ENCODE data around the gene DNAJC4. TPM values are rescaled to one million over a fixed set of nuclear protein-coding genes. Genes with fewer than 3 reads are reported as not detected.
A peak's percentile ranks its signal among the peaks of the same experiment; 100 is the strongest.

DNAJC4 gene
- total RNA-seq, 6 experiments from 2014 or later, result 21.7 to 29.5 (median 23.2) TPM

GRCh38 chr11:64278576-64279190 is 48.3 kb downstream of the DNAJC4 start:
- no peak for TF ChIP-seq CTCF (IDR thresholded peaks at IDR 0.05)
- H3K36me3 Mint-ChIP-seq (ENCODE audit: low read depth), result peaks cover 13% of the 10 kb centered on the region
- no peak overlapping the region for H3K27ac Mint-ChIP-seq
- H3K4me3 Mint-ChIP-seq, result no peak overlapping the region
- DNase-seq, result no peak
- no peaks in the 10 kb centered on the region for H3K9me3 Mint-ChIP-seq
- peaks cover 14% of the 10 kb centered on the region for H3K4me1 Mint-ChIP-seq (ENCODE audit: low read depth)
- H3K27me3 Mint-ChIP-seq (ENCODE audit: insufficient read depth), result peaks cover 5% of the 10 kb centered on the region

- peaks cover 23% of the 10 kb centered on the region for H3K4me1 Mint-ChIP-seq (ENCODE audit: low read depth)
- no peak overlapping the region for H3K4me3 Mint-ChIP-seq
- no peaks in the 10 kb centered on the region for H3K9me3 Mint-ChIP-seq
- H3K27ac Mint-ChIP-seq, result no peak overlapping the region
- peaks cover 13% of the 10 kb centered on the region for H3K36me3 Mint-ChIP-seq (ENCODE audit: low read depth)
- H3K27me3 Mint-ChIP-seq (ENCODE audit: insufficient read depth), result peaks cover 5% of the 10 kb centered on the region
- no peak for DNase-seq
- no peak for TF ChIP-seq CTCF (IDR thresholded peaks at IDR 0.05)
These were observed 51.8 kb downstream of the DNAJC4 start for GRCh38 chr11:64281957-64282770.

GRCh38 chr11:64283092-64283491 is 52.7 kb downstream of the DNAJC4 start:
- Mint-ChIP-seq H3K4me3 (peak overlapping the region; percentile 88), H3K27me3 (ENCODE audit: insufficient read depth) (peaks cover 5% of the 10 kb centered on the region), H3K4me1 (ENCODE audit: low read depth) (peaks cover 23% of the 10 kb centered on the region), H3K9me3 (no peaks in the 10 kb centered on the region), H3K36me3 (ENCODE audit: low read depth) (peaks cover 13% of the 10 kb centered on the region), H3K27ac (no peak overlapping the region; the same call in 1 of the 2 replicates)
- no peak for TF ChIP-seq CTCF (IDR thresholded peaks at IDR 0.05)
- DNase-seq, result no peak

Other genes starting within 250 kb of the DNAJC4 start
- gene OTUB1, start 244.1 kb upstream of the DNAJC4 start, total RNA-seq (2021; fragmentation: NEBNext Ultra II Directional; extraction: Animal tissue kit (Norgen Biotek cat#: 25700)), result 10 to 100 TPM; 84.4 to 98.2 (median 90.9) TPM
- gene FLRT1, start 194.6 kb upstream of the DNAJC4 start, total RNA-seq (2021; fragmentation: NEBNext Ultra II Directional; extraction: Animal tissue kit (Norgen Biotek cat#: 25700)), result under 1 TPM in 5 of 6 experiments, not detected in 1; 0.07 to 0.38 (median 0.30) TPM
- 10 to 100 TPM; 11.8 to 17.0 (median 13.1) TPM for gene MACROD1, start 64.4 kb upstream of the DNAJC4 start, total RNA-seq (2021; fragmentation: NEBNext Ultra II Directional; extraction: Animal tissue kit (Norgen Biotek cat#: 25700))
- gene STIP1, start 44.4 kb upstream of the DNAJC4 start, total RNA-seq (2021; fragmentation: NEBNext Ultra II Directional; extraction: Animal tissue kit (Norgen Biotek cat#: 25700)), result 100 to 1,000 TPM; 203 to 259 (median 210) TPM
- 1 to 10 TPM; 1.2 to 2.8 (median 1.7) TPM for gene FERMT3, start 23.8 kb upstream of the DNAJC4 start, total RNA-seq (2021; fragmentation: NEBNext Ultra II Directional; extraction: Animal tissue kit (Norgen Biotek cat#: 25700))
- gene TRPT1, start 4.4 kb upstream of the DNAJC4 start, total RNA-seq (2021; fragmentation: NEBNext Ultra II Directional; extraction: Animal tissue kit (Norgen Biotek cat#: 25700)), result 10 to 100 TPM; 32.6 to 41.1 (median 39.7) TPM
- gene NUDT22, start 4.3 kb upstream of the DNAJC4 start, total RNA-seq (2021; fragmentation: NEBNext Ultra II Directional; extraction: Animal tissue kit (Norgen Biotek cat#: 25700)), result 10 to 100 TPM; 46.6 to 57.7 (median 53.7) TPM
- 10 to 100 TPM; 65.1 to 80.6 (median 71.2) TPM for gene VEGFB, start 4.0 kb downstream of the DNAJC4 start, total RNA-seq (2021; fragmentation: NEBNext Ultra II Directional; extraction: Animal tissue kit (Norgen Biotek cat#: 25700))
- 10 to 100 TPM; 54.1 to 95.6 (median 73.1) TPM for gene FKBP2, start 10.5 kb downstream of the DNAJC4 start, total RNA-seq (2021; fragmentation: NEBNext Ultra II Directional; extraction: Animal tissue kit (Norgen Biotek cat#: 25700))
- gene PPP1R14B, start 16.4 kb downstream of the DNAJC4 start, total RNA-seq (2021; fragmentation: NEBNext Ultra II Directional; extraction: Animal tissue kit (Norgen Biotek cat#: 25700)), result 100 to 1,000 TPM; 386 to 478 (median 429) TPM
- gene PLCB3, start 21.0 kb downstream of the DNAJC4 start, total RNA-seq (2021; fragmentation: NEBNext Ultra II Directional; extraction: Animal tissue kit (Norgen Biotek cat#: 25700)), result 10 to 100 TPM; 48.1 to 58.0 (median 51.8) TPM
- 10 to 100 TPM; 65.9 to 75.0 (median 68.8) TPM for gene BAD, start 54.1 kb downstream of the DNAJC4 start, total RNA-seq (2021; fragmentation: NEBNext Ultra II Directional; extraction: Animal tissue kit (Norgen Biotek cat#: 25700))
- gene GPR137, start 55.3 kb downstream of the DNAJC4 start, total RNA-seq (2021; fragmentation: NEBNext Ultra II Directional; extraction: Animal tissue kit (Norgen Biotek cat#: 25700)), result 10 to 100 TPM; 27.9 to 42.1 (median 34.7) TPM
- under 1 TPM in 1 of 6 experiments, not detected in 5; 0.14 TPM for gene KCNK4, start 60.8 kb downstream of the DNAJC4 start, total RNA-seq (2021; fragmentation: NEBNext Ultra II Directional; extraction: Animal tissue kit (Norgen Biotek cat#: 25700))
- gene CATSPERZ, start 69.8 kb downstream of the DNAJC4 start, total RNA-seq (2021; fragmentation: NEBNext Ultra II Directional; extraction: Animal tissue kit (Norgen Biotek cat#: 25700)), result under 1 TPM in 1 of 6 experiments, not detected in 5; 0.31 TPM
- 10 to 100 TPM; 18.9 to 25.0 (median 21.7) TPM for gene ESRRA, start 75.0 kb downstream of the DNAJC4 start, total RNA-seq (2021; fragmentation: NEBNext Ultra II Directional; extraction: Animal tissue kit (Norgen Biotek cat#: 25700))
- gene TRMT112, start 87.0 kb downstream of the DNAJC4 start, total RNA-seq (2021; fragmentation: NEBNext Ultra II Directional; extraction: Animal tissue kit (Norgen Biotek cat#: 25700)), result 100 to 1,000 TPM; 246 to 269 (median 261) TPM
- 100 to 1,000 TPM; 161 to 207 (median 186) TPM for gene PRDX5, start 87.6 kb downstream of the DNAJC4 start, total RNA-seq (2021; fragmentation: NEBNext Ultra II Directional; extraction: Animal tissue kit (Norgen Biotek cat#: 25700))
- 1 to 10 TPM in 4 of 6 experiments, under 1 TPM in 2; 0.45 to 1.9 (median 1.7) TPM for gene CCDC88B, start 109.7 kb downstream of the DNAJC4 start, total RNA-seq (2021; fragmentation: NEBNext Ultra II Directional; extraction: Animal tissue kit (Norgen Biotek cat#: 25700))
- gene RPS6KA4, start 128.6 kb downstream of the DNAJC4 start, total RNA-seq (2021; fragmentation: NEBNext Ultra II Directional; extraction: Animal tissue kit (Norgen Biotek cat#: 25700)), result 10 to 100 TPM; 42.9 to 63.4 (median 56.6) TPM